D721Med (cell line): ENCODE results near the gene IL17RE.
"Not testable (repeated sequence)": the region's sequence is repeated elsewhere in the genome, so short reads cannot be mapped to it uniquely, and the experiment has no call there.

Experiments
- DNase-seq: peaks from one replicate; pipeline ENCODE4 v3.0.0; 2011; ENCODE audit warnings: low spot score; ENCODE audit not compliant: insufficient read length
- FAIRE-seq: peaks from 2 replicates; lab custom pipeline; 2011; peaks lifted over from hg19 to GRCh38; lab: Jason Lieb, UNC
- TF ChIP-seq, protein P1 (sequence below): IDR thresholded peaks from 2 replicates; pipeline ENCODE4 v1.5.1; 2012; ENCODE audit warnings: mild to moderate bottlenecking, control low read depth; ENCODE audit not compliant: insufficient read depth; ENCODE audit errors: missing control alignments

IL17RE gene

DNA sequence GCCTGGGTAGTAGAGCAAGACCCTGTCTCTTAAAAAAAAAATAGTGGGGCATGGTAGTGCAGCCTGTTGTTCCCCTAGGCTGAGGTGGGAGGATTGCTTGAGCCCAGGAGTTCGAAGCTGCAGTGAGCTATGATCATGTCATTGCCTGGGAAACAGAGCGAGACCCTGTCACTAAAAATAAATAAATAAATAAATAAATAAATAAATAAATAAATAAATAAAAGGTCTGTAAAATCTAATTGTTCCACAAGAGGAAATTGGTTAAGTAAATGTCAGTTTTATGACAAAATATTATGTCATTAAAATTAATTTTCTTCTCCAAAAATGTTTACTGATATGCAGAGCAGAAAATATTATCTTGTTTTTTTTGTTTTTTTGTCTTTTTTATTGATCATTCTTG is 36.3 kb downstream of the IL17RE start:
- TF ChIP-seq, protein P1, sequence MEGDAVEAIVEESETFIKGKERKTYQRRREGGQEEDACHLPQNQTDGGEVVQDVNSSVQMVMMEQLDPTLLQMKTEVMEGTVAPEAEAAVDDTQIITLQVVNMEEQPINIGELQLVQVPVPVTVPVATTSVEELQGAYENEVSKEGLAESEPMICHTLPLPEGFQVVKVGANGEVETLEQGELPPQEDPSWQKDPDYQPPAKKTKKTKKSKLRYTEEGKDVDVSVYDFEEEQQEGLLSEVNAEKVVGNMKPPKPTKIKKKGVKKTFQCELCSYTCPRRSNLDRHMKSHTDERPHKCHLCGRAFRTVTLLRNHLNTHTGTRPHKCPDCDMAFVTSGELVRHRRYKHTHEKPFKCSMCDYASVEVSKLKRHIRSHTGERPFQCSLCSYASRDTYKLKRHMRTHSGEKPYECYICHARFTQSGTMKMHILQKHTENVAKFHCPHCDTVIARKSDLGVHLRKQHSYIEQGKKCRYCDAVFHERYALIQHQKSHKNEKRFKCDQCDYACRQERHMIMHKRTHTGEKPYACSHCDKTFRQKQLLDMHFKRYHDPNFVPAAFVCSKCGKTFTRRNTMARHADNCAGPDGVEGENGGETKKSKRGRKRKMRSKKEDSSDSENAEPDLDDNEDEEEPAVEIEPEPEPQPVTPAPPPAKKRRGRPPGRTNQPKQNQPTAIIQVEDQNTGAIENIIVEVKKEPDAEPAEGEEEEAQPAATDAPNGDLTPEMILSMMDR, result no peak
- DNase-seq (no peak), FAIRE-seq (no peak)

DNA sequence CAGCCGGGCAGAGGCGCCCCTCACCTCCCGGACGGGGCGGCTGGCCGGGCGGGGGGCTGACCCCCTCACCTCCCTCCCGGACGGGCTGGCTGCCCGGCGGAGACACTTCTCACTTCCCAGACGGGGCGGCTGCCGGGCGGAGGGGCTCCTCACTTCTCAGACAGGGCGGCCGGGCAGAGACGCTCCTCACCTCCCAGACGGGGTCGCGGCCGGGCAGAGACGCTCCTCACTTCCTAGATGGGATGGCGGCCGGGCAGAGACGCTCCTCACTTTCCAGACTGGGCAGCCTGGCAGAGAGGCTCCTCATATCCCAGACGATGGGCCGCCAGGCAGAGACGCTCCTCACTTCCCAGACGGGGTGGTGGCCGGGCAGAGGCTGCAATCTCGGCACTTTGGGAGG is 37.3 kb downstream of the IL17RE start:
- DNase-seq, FAIRE-seq: not testable (repeated sequence)

DNA sequence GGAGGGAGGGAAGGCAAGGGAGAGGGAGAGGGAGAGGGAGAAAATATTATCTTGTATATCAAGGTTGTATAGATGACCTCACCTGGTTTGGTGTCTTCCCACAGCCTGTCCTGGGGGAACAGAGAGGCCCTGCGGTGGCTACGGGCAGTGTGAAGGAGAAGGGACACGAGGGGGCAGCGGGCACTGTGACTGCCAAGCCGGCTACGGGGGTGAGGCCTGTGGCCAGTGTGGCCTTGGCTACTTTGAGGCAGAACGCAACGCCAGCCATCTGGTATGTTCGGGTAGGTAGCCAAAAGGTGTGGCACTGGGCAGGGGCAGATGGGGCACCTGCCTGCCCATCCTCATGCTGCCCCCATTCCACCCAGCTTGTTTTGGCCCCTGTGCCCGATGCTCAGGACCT is 38.1 kb downstream of the IL17RE start:
- TF ChIP-seq, protein P1, result no peak
- FAIRE-seq, result no peak
- no peak for DNase-seq

DNA sequence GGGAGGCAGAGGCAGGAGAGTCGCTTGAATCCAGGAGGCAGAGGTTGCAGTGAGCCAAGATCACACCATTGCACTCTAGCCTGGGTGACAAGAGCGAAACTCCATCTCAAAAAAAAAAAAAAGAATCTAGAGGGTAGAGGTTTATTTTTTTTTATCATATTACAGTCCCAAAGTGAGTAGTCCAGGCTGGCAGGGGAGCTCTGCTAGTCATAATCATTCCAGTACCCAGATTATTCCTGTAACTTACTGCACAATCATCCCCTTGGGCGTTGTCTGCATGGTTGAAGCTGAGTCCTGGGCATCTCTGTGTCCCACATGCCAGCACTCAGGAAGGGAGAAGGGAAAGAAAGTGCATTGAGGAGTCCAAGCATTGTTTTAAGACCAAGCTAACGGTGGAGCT is 39.5 kb downstream of the IL17RE start:
- DNase-seq (no peak), FAIRE-seq (no peak)
- TF ChIP-seq, protein P1, result no peak

DNA sequence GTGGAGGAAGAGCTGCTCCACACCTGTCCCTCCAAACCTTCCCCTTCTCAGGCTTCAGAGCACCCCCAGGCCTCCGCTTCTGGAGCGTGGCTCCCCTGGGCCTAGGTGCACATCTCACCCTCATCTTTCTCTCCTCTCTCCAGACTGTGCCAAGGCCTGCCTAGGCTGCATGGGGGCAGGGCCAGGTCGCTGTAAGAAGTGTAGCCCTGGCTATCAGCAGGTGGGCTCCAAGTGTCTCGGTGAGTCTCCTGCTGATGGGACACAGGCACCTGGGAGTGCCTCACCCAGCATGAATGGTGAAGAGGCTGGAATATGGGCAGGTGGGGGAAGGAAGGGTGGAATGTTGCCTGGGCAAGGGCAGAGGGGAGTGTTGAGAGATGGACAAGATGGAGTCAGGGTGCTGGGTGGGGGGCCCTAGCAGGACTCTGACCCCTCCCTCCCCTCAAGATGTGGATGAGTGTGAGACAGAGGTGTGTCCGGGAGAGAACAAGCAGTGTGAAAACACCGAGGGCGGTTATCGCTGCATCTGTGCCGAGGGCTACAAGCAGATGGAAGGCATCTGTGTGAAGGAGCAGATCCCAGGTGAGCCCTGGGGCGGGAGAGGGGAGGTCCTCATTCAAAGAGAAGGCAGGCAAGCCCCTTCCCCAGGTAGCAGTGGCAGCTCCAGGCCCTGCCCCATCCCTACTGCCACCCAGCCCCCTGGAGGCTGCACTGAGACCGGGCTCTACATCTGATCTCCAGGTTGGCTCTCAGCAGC is 40.5 kb downstream of the IL17RE start:
- TF ChIP-seq, protein P1, result no peak
- FAIRE-seq, result no peak

DNA sequence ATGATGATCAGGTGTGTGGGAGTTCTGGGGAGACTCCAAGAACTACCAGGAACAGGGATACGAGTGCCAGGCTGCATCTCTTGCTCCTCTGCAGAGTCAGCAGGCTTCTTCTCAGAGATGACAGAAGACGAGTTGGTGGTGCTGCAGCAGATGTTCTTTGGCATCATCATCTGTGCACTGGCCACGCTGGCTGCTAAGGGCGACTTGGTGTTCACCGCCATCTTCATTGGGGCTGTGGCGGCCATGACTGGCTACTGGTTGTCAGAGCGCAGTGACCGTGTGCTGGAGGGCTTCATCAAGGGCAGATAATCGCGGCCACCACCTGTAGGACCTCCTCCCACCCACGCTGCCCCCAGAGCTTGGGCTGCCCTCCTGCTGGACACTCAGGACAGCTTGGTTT is 41.6 kb downstream of the IL17RE start:
- TF ChIP-seq, protein P1, result no peak
- FAIRE-seq (no peak), DNase-seq (no peak)

More for the DNA sequence above, 40.5 kb downstream of the IL17RE start:
- no peak for DNase-seq

DNA sequence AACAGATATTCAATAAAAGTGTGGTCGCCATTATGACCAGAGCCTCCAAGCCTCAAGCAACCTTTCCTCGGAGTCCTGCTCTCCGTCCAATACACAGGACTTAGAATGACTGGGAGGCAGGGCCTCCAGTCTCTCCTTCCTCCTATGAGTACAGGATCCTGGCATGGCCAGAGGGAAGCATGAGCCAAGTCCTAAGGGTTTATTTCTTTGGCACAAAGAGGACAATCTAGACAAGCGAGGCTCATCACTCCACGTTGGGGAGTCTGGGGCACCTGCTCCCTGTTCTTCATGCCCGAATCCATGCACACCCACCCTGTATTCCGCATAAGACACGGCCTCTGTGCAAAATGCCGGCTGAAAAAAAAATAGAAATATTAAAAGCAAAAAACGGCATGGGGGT is 42.7 kb downstream of the IL17RE start:
- TF ChIP-seq, protein P1, result no peak
- FAIRE-seq, result no peak

More for the DNA sequence above, 42.7 kb downstream of the IL17RE start:
- no peak for DNase-seq
